22Rv1 (cell line): ENCODE results near the gene AOAH.

Experiments used
- ZFX ChIP-seq: fragments of 450-650 bp; IDR thresholded peaks from 2 replicates; pipeline ENCODE4 v1.6.1; 2017; ENCODE audit warnings: antibody characterized with exemption, borderline replicate concordance
- TF ChIP-seq, protein P1 (sequence below): fragments of 450-650 bp; IDR thresholded peaks from 2 replicates; pipeline ENCODE4 v1.5.1; 2017; ENCODE audit warnings: mild to moderate bottlenecking

DNA sequence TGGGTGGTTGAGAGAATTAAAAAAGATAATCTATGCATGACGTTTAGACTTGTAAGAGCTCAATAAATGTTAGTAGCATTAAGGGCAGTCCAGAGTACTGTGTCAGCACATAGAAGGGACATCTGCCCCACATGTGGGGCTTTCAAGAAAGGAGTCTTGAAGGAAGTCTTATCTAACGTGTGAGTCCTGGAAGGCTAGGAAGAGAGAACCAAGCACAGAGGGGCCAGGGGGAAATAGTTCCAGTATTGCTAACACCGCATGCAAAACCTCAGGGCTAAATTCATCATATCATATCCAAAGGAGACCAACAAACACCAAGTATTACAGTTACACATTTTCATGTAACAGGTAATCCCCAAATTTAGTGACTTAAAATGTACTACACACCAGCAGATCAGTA lies 122.7 kb downstream of the AOAH start:
- TF ChIP-seq, protein P1, sequence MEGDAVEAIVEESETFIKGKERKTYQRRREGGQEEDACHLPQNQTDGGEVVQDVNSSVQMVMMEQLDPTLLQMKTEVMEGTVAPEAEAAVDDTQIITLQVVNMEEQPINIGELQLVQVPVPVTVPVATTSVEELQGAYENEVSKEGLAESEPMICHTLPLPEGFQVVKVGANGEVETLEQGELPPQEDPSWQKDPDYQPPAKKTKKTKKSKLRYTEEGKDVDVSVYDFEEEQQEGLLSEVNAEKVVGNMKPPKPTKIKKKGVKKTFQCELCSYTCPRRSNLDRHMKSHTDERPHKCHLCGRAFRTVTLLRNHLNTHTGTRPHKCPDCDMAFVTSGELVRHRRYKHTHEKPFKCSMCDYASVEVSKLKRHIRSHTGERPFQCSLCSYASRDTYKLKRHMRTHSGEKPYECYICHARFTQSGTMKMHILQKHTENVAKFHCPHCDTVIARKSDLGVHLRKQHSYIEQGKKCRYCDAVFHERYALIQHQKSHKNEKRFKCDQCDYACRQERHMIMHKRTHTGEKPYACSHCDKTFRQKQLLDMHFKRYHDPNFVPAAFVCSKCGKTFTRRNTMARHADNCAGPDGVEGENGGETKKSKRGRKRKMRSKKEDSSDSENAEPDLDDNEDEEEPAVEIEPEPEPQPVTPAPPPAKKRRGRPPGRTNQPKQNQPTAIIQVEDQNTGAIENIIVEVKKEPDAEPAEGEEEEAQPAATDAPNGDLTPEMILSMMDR, result no peak
- TF ChIP-seq ZFX, result no peak
